RKO (cell line): ENCODE data around the gene HS6ST2.
"Not testable (repeated sequence)": the region's sequence is repeated elsewhere in the genome, so short reads cannot be mapped to it uniquely, and the experiment has no call there.

Source experiments
- DNase-seq: peaks from one replicate; pipeline ENCODE4 v3.0.0-alpha.2; 2016; ENCODE audit warnings: low spot score

The HS6ST2 gene

DNA sequence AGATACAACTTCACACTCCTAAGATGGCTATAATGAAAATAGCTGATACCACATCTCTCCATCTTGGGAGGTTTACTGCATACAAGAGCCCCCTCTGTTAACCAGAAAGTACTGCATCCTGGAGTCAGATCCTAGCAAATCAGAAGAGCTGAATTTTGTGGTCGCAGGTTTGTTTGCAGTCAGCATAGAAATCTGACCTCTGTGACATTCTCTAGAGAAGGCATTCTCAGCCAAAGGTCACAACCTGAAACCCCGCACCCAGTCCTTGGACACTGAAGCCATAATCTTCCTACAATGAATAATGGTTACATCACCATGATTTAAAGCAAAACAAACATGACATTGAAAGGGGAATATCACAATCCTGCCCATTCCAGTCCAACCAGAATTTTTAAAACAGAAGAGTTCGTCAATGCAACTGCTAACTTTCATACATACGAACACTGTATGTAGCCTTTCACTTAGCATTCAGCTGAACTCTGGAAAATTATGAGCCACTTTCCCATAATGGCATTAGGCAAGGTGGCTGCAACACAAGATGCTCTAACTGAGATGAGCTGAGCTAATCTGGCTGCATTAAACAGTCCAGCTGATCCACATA, 17.6 kb downstream of the HS6ST2 start:
- peak; percentile 33 for DNase-seq

DNA sequence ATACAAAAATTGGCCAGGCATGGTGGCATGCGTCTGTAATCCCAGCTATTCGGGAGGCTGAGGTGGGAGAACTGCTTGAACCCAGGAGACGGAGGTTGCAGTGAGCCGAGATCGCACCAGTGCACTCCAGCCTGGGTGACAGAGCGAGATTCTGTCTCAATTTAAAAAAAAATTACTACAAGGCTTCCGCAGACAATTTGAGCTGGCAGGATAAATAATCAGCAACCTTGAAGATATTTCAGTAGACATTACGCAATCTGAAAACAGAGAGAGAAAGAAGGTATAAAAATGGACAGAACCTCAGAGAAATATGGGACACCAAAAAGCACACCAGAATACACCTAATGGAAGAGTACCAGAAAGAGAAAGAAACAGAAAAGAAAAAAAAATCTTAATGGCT, 25.3 kb downstream of the HS6ST2 start:
- no peak for DNase-seq

DNA sequence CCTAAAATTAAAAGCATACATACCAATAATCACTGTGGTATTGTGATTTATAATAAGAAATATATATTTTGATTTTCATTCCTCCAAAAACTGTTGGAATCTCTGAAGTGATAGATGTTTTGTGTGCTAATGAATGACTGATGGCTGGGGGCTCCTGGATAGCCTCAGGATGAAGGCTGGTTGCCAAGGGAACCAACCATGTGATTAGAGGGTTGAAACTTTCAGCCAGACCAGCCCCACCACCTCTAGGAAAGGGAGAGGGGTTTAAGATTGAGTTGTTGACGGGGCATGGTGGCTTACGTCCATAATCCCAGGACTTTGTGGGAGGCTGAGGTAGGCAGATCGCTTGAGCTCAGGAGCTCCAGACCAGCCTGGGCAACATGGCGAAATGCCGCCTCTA, 34.0 kb downstream of the HS6ST2 start:
- DNase-seq, result no peak

DNA sequence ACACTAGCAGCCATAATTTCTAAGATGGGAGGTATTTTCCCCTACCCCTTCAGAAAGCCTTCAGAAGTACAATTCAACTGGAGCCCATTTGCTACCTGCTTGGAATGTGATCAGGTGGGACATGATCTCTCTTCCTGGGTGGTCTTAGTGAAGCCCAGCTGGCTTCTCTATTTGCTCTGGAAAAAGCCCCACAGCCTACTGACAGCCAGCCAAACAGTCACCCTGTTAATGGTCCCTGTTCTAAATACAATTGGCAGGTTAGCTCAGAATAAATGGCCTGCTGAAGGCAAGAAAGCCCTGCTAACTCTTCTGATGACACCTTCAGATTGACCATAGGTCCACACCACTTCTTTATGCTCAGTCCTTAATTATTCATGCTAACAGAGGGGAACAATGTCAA, 39.9 kb downstream of the HS6ST2 start:
- DNase-seq, result no peak

DNA sequence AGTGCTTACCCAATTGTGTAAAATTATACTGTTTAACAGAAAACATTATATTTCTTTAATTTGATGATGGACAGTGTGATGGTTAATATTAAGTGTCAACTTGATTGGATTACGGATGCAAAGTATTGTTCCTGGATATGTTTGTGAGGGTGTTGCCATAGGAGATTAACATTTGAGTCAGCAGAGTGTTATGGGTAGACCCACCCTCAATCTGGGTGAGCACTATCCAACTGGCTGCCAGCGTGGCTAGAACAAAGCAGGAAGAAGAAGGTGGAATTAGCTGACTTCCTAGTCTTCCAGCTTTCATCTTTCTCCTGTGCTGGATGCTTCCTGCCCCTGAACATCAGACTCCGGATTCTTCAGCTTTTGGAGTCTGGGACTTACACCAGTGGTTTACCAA, 42.1 kb downstream of the HS6ST2 start:
- DNase-seq, result no peak

DNA sequence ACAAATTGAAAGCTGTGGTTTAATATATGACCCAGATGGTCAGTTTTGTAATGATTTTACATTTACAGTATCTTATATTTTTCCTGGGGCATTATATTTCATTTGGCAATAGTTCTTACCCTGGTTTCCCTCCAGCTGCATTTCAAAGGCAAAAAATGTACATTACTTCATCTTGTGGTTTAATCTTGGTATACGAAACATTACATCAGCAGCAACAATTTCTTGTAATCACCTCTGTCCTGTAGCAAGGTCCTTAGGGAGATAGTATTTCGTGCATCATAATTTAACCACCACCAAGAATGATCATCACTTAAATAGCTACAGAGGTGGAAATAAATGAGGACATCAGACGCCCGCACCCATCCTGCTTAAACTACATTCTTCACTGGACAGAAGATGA, 48.8 kb downstream of the HS6ST2 start:
- DNase-seq, result no peak

DNA sequence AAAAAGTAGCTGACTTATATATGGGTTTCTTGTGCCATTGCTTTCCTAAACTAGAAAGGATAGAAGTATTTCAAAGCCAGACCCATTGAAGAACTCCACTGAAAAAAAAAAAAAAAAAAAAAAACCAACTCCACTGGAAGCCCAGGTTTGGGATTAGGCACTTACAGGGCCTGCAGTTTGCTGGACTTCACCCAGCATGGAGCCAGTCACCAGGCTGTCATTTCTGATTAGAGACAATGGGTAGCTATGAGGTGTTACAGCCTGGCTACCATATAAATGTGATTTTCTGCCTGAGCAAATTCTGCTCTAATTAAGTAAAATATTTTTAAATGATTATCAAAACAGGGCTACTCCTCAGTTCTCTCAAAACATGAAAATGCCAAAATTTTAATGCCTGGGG, 49.5 kb downstream of the HS6ST2 start:
- DNase-seq, result no peak

DNA sequence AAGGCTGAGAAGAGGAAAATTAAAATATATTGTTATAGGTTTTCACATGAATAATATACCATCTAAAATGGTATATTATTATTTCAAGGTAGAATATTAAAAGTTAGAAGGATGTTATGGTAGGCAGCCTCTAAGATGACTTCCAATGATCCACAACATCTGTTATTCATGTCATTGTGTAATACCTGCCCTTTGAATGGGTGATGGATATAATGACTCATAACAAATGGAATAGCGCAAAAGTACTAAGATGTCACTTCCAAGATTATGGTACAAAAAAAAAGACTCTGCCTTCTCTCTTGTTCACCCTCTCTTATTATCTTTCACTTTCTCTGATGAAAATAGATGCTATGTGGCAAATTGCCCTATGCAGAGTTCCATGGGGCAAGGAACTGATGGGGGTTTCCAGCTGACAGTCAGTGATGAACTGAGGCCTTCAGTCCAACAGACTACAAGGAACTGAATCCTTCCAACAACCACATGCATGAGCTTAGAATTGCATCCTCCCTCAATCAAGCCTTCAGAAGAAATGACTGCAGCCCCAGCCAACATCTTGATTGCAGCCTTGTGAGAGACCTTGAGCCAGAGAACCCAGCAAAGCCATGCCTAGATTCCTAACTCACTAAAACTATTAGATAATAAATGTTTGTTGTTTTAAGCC, 57.7 kb downstream of the HS6ST2 start:
- DNase-seq, result no peak

DNA sequence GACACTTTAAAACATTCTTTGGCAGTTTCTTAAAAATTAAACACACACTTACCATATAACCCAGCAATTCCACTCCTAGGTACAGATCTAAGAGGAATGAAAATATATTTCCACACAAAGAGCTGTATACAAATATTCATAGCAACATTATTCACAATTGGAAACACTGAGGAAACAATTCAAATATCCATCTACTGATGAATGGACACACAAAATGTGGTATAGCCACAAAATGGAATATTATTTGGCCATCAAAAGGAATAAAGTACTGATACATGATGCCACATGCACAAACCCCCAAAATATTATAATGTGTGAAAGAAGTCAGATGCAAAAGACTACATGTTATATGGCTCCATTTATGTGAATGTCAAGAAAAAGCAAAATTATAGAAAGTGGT, 70.9 kb downstream of the HS6ST2 start:
- DNase-seq, result no peak

DNA sequence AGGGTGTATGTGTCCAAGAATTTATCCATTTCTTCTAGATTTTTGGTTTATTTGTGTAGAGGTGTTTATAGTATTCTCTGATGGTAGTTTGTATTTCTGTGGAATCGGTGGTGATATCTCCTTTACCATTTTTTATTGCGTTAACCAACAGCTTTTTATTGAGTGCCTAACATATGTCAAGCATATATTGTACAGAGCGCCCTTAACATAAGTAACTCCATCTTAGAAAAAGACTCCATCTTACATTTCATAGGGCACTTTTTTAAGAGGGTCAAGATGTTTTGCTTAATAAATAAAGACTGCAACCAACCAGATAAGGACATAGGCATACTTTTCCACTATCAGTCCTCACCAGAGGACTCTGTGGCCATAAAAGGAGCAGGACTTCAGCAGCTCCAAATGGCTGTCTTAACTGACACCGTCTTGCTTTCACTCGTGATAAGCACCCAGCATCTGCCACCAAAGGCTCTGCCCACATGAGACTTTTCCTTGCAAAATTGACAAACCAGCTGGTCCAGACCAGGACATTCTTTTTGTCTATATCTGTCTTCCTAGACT, 75.0 kb downstream of the HS6ST2 start:
- no peak for DNase-seq

DNA sequence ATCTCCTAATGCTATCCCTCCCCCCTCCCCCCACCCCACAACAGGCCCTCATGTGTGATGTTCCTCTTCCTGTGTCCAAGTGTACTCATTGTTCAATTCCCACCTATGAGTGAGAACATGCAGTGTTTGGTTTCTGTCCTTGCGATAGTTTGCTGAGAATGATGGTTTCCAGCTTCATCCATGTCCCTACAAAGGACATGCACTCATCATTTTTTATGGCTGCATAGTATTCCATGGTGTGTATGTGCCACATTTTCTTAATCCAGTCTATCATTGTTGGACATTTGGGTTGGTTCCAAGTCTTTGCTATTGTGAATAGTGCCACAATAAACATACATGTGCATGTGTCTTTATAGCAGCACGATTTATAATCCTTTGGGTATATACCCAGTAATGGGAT, 77.7 kb downstream of the HS6ST2 start:
- not testable (repeated sequence) for DNase-seq

DNA sequence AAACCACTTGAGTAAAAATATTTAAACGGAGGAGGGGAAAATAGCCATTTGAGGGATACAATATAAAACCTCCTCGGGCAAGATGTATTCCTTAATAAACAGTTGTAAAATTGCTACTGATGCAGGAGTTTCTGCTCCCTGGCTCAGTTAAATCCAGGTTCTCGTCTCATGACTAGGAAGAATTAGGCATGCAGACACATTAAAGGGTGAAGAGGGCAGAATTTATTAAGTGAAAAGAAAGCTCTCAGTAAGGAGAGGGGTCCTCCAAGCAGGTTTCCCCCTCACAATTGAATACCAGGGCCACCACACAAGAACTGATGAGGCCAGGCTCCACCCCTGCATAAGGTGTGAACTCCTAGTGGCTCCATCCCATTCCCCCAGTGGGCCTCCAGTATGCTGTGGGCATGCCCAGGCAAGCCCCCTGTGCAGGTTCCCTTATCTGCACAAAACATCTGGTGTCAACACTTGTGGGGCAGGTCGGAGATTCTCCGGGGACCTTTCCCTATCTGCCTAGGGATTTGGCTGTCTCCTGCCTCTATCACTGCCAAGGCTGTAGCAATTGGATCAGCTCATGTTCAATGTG, 80.4 kb downstream of the HS6ST2 start:
- no peak for DNase-seq

DNA sequence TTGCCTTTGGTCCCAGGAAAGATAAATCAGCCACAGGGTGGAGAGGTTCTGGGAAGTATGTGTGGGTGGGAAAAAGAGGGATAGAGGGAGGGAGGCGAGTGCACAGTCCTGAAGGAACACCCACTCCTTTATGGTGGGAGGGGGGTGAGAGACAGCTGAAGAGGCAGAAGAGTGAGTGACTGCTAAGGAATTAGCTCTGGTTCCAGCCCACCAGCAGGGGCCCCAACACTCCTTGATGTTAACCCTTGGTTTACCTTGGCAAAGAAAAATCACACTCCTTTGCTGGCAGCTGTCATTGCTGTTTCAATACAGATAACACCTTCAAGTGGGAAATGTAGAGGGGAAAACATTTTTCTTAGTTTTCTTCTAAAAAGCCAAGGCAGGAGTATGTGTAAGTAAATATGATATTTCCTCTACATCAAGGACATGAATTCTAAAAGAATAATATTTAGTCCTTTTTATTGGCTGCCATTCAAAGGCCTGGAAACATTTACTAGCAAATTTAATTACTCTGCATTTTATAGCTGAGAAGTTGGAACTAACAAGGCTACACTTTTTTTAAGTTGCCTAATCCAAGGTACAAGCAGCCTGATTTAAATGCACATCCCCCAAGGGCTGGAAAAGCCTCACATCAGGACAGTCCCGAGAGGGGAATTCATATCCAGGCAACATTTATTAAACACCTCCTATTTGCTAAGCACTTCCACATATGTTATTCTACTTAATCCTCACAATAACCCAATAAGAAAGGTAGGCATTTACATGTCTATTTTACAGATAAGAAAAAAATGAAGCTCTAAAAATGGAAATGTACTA, 81.7 kb downstream of the HS6ST2 start:
- no peak for DNase-seq

DNA sequence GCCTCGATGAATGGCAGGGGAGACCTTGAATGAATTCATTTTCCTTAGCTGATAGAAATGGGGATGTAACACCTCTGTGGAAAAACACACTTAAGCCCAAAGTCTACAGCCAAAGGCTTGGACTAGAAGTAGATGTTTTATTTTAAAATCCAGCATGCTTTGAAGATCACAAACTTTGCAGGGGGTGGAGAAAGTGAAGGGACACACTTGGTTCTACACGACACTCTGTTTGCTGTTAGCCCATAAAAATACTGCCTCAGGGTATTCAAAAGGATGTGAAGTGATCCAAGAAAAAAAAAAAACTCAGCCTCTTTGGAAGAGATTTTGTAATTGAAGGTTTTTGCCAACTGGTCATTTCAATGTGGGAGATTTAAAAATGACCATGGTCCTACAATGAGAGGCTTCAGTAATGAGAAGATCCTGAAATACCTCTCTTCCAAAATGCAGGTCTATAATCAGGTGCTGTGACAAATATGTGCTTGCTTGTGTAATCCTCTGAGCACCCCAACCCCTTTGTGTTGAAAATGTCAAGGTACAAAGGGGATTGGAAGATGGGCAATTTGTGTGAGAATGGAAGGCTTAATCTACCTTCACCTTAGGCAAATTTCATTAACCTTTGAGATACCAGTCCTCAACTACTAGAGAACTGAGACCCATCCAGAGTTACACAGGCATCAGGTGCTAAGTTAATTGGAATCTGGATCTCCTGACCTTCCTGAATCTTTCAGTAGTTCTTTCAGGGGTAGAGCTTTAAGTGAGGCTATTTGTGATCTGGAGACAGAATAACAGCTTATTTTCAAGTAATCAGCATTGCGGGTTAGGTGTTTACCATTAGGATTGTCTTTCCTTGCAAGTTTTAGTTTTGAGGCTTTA, 82.5 kb downstream of the HS6ST2 start:
- DNase-seq, result no peak

DNA sequence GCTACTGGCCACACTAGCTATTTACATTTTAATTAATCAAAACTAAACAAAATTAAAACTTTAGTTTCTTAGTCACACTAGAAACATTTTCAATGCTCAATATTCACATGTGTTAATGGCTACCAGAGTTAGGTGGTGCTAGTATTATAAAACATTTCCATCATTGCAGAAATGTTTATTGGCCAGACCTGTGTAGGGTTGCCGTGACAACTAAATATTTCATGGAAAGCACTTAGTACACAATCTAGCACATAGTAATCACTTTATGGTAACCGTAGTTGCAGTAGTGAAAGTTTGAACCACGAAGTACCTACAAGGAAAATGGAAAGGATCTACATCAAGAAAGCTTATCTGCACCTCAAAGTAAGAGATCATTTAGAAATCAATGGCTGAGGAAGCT, 95.9 kb downstream of the HS6ST2 start:
- no peak for DNase-seq

DNA sequence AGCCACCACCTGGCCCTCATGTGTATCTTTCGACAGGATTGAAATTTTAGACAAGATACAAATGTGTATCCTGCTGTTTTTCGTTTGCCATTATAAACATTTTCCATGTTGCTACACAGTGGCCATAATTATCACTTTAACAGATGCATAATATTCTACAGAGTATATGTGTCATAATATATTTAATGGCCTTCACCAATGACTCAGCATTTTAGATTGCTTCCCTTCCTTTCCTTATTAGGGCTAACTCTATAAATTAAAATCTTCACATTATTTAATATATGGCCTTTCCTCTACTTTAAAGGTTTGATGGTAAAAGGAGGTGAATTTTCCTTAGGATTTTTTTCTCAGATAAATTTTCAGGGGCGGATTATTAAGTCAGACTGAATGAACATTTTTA, 97.4 kb downstream of the HS6ST2 start:
- DNase-seq, result no peak

DNA sequence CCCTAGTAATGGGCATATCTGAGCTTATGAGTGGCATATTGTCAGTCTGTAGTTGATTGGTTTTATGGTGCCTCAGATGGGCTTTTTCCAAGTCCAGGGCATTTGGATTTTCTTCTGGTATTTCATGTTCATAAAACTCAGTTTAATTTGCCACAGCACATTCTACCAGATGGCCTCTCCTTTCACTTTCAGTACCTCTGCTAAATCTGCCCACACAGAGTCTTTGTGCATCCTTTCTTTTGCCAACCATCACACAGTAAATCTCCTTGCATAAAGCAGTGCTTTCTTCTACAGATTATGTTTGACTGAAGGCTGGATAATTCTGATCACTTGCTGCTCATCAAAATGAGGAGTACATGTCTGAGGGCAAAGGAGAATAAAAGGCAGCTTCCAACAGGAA, 98.2 kb downstream of the HS6ST2 start:
- no peak for DNase-seq

DNA sequence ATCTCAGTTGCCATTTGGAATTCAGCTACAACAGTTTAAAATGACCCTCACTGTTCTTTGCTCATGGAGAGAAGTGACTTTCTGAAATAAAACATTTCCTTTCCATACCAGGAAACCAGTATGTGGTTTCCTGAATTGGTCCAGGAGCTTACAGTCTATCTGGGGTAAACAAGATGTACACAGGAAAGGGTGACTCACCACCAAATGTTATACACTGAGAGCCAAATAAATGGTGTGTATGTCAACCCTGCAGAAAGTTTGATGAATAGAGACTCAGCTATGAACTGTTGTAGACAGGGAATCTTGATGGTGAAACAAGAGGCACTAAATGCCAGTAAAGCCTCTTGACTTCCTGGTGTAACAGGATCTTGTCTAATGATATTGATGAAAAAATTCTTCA, 100.4 kb downstream of the HS6ST2 start:
- DNase-seq, result no peak

DNA sequence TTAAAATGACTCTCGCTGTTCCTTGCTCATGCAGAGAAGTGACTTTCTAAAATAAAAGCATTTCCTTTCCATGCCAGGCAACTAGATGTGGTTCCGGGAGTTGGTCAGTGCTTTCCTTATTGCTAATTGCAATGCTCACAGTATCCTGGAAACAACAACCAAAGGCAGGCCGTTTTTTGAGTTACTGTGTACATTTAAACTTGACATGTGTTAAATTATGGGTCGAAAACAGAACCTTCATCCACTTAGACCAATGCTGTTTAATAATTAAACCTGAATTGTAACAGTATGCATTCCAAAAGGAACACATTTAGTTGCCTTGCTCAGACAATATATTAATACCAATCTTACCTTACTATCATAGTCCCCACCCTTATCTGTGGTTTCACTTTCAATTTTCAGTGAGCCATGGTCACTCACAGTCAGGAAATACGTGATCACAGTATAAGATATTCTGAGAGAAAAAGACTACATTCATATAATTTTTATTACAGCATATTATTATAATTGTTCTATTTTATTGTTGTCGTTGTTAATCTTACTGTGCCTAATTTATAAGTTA, 102.6 kb downstream of the HS6ST2 start:
- DNase-seq, result no peak

DNA sequence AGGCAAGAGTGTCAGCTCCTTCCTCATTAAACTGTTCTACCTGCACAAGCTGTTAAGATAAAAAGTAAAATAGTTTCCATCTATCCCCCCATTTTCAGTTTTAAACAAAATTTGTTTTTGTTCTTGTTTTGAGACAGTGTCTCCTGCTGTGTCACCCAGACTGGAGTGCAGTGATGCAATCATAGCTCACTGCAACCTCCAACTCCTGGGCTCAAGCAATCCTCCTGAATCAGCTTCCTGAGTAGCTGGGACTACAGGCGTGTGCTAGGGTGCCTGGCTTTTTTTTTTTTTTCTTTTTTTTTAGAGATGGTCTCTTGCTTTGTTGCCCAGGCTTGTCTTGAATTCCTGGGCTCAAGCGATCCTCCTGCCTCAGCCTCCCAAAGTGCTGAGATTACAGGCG, 105.4 kb downstream of the HS6ST2 start:
- DNase-seq, result no peak

DNA sequence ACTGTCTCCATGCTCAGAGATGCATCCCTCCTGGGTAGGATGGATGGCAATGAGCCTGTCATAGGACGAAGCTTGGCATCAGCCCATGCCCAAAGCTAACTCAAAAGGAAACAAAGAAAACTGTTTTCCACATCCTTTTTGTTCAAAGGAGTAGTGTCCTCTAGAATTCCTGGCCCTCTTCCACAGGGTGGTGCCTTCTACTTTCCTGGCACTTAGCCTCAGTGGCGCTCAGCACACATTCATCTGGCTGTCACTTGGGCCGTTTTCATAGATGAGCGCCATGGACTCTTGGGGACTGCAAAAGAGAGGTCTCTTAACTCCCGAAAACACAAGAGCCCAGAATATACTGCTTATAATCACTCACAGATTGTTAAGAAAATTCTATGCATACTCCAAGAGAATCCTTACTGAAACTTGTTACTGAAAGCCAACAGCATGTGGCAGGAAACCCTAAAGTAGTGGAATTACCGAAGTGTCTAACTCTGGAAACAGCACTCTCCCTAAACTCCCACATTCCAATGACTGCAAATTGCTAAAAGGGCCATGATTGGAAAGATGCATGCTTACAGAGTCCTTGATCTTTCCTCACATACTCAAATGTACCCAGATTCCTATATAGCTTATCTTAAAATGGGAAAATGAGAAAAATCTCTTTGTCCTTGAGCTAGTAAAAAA, 110.0 kb downstream of the HS6ST2 start:
- DNase-seq, result no peak
